GM12872 (cell line): ENCODE results near the gene ATP6V0D1.

Experiments
- TF ChIP-seq, protein P1 (sequence below): IDR thresholded peaks from 3 replicates; pipeline ENCODE4 v1.5.1; 2011; ENCODE audit warnings: low read depth, mild to moderate bottlenecking, low read length, moderate library complexity; ENCODE audit not compliant: insufficient read depth

Gene ATP6V0D1

DNA sequence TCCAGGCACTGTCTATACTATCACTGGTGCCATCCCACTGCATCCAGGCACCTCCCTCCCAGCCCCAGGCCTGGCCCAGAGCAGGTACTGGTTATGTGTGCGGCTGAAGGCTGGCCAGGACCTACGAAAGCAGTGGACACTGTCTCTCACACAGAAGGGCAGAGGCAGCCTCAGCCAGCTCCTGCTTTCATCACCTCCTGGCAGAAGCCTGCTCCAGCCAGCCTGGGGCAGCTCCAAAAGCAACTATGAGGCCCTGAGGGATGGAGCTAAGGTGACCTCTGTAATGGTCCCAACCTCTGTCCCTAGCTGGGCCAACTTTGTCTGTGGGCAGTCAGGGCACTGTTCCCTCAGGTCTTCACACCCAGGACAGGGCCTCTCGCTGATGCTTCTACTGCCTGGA lies 31.2 kb downstream of the ATP6V0D1 start:
- TF ChIP-seq, protein P1, sequence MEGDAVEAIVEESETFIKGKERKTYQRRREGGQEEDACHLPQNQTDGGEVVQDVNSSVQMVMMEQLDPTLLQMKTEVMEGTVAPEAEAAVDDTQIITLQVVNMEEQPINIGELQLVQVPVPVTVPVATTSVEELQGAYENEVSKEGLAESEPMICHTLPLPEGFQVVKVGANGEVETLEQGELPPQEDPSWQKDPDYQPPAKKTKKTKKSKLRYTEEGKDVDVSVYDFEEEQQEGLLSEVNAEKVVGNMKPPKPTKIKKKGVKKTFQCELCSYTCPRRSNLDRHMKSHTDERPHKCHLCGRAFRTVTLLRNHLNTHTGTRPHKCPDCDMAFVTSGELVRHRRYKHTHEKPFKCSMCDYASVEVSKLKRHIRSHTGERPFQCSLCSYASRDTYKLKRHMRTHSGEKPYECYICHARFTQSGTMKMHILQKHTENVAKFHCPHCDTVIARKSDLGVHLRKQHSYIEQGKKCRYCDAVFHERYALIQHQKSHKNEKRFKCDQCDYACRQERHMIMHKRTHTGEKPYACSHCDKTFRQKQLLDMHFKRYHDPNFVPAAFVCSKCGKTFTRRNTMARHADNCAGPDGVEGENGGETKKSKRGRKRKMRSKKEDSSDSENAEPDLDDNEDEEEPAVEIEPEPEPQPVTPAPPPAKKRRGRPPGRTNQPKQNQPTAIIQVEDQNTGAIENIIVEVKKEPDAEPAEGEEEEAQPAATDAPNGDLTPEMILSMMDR, result no peak

DNA sequence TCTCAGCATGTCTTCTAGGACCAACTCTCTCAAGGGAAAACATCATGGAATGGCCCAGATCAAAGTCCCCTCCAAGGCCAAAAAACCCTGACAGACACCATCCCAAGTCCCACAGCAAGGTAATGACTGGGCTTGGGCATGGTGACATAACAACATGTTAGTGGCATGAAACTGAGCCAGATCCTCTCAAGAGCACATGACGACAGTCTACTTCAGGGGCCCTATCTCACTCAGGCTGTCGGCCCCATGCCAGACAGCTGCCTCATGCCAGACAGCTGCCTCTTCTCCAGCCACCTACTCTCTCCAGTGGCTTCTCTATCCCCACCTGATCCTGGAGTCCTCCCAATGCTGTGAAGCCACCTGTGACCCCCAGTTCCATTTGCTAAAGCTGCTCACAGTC lies 31.6 kb downstream of the ATP6V0D1 start:
- TF ChIP-seq, protein P1, result no peak

DNA sequence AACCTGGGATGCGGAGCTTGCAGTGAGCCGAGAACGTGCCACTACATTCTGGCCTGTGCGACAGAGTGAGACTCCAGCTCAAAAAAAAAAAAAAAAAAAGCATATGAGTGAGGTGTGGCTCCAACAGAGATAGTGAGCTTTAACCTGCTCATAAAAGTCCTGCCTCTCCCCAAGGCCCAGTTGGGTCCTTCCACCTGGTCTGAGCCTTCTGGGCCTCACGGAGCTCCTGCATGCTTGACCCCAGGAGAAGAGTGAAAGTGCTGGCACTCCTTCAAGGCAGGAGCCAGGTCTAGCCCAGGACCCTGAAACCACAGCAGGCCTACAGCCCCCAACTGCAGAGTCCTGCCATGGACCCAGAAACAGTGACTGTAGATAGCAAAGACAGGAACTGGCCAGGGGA lies 32.4 kb downstream of the ATP6V0D1 start:
- TF ChIP-seq, protein P1, result no peak

DNA sequence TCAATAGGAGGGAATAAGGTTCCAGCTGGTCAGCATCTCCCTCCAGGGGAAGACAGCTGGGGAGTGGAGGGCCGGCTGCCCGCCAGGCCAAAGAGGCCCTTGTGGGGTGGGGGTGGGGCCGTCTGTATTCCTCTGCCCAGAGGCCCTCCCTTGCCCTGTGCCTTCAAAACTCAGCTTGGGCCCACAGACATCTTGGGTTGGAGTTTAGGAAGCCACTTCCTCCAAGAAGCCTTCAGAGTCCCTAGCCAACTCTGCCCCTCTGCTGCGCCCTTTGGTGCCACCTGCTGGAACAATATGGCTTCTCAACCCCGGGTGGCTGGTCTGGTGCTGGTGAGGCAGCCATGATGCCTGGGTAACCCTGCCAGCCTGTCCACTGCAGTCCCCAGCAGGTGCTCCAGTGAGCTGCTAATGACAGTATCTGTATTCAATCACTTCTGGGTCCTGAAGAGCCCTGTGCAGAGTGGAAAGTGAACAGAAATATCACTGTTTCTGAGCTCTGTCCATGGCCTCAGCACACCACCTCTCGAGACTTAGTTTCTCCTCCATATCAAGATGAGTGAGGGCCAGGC lies 33.4 kb downstream of the ATP6V0D1 start:
- TF ChIP-seq, protein P1, result peak; percentile 86

DNA sequence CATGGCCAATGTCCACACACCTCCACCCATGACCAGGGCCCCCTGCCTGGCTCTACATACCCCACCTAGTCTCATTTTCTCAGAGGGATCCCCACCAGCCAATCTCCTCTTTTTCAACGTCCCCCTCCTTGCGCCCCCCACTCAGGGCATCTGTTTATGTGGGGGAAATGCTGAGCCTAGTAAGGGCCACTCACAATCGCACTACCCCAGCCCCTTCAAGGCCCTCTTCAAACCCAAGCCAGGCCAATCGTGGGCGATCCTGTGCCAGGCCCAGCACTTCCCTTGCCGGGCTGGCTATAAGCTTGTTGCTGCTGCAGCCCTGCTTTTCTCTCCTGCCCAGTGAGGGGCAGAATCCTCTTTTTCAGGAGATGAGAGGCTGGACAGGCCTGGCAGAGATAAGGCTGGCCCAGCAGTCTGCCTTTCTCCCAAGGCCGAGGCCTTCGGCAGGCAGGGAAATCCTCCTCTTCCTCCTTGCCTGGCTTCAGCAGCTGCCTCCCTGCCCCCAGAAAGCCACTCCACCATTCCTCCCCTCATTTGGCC lies 33.9 kb downstream of the ATP6V0D1 start:
- TF ChIP-seq, protein P1, result no peak

DNA sequence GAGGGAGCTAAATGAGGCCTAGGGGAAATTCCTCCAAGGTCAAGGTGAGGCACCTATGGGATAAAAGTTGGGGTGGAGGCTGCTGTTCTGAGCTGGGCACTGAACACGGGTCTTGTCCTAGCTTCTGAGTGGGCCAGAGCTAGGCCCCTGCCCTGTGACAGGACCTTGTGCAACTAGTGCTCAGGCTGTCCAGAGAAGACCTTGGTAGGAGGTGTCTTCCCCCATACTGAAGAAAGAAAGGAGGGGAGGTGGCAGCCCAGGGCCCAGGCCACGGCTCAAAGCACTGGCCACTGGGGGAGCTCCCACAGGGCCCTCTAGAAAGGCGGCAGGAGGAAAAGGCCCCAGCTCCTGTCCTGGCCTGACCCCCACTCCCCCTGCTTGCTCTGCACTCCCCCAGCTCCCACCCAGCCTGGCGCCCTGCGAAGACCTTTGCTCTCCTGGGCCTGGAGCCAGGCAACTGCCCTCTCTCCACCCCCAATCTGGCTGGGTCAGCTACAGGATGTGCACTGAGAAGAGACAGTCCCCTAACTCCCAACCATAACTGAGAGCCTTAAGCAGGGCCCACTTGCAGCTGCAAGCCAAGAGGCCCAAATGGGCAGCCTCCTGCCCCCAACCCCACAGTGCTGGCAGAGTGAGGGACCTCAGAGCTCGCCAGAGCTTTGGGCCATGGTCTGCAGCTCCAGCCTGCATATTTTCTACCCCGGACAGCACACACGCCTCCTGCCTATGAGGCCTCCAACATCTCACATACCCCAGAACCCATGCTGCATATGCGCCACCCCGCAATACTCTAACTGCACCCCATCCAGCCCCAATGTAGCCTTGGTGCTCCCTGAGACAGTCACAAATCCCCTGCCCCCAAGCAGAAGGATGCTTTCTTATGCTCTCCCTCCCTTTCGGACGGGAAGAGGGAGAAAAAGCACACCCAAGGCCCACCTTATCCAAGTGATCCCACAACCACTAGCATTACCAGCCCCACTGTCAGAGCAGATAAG lies 34.7 kb downstream of the ATP6V0D1 start:
- TF ChIP-seq, protein P1, result no peak

DNA sequence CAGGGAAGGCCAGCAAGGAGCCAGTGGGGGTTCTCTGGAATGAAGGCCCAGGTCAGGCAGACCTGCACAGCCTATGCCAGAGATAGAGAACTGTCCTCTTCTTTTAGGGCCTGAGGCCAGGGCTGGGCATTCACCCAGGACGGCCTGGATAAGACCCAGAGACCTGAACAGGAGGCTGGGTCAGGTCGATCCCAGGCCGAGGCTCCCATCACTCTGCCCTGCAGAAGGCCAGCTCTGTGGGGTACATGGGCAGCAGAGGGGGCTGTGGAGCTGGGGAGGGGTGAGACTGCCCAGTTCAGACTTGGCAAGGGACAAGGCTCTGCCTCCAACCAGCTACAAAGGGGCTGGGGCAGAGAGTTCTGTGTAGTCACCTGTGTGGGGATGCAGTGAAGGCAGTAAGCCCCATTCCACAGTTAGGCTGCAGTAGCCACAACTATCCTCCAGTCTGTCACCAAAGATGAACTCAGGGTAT lies 35.5 kb downstream of the ATP6V0D1 start:
- TF ChIP-seq, protein P1, result no peak
